Tibial nerve (tissue), 4 donors: ENCODE measurements around the gene EVA1B. TPM values are rescaled to one million over a fixed set of nuclear protein-coding genes. Genes with fewer than 3 reads are reported as not detected.

ENCODE experiments used
- DNase-seq, 2 donors: peaks; one replicate each; pipeline ENCODE4 v3.0.0-alpha.2; 2019; ENCODE audit warnings: low spot score in 2 of 2
- H3K27ac ChIP-seq, 4 donors: fragments of 200-600 bp; sonication (generic) in 3 of 4; one replicate each; pipeline ENCODE4 v1.5.1; 2017 to 2019; ENCODE audit warnings: mild to moderate bottlenecking in 1 of 4
- H3K27me3 ChIP-seq, 2 donors: fragments of 200-600 bp; sonication (generic) in 1 of 2; one replicate each; pipeline versions ENCODE4 v1.5.1 to v1.6.0; 2017 to 2019
- H3K36me3 ChIP-seq, 3 donors: fragments of 200-600 bp; sonication (generic); one replicate each; pipeline ENCODE4 v1.5.1; 2018 to 2019
- H3K4me1 ChIP-seq, 4 donors: fragments of 200-600 bp; sonication (generic) in 3 of 4; one replicate each; pipeline ENCODE4 v1.5.1; 2017 to 2019
- H3K4me3 ChIP-seq, 4 donors: fragments of 200-600 bp; sonication (generic) in 3 of 4; one replicate each; pipeline ENCODE4 v1.5.1; 2017 to 2019; ENCODE audit warnings: mild to moderate bottlenecking in 1 of 4, moderate library complexity in 1 of 4
- H3K9me3 ChIP-seq, 4 donors: fragments of 200-600 bp; sonication (generic) in 3 of 4; one replicate each; pipeline ENCODE4 v1.5.1; 2017 to 2019
- CTCF ChIP-seq, 5 experiments: fragments of 200-600 bp in 3 of 5; fragments of 450-650 bp in 2 of 5; sonication (generic) in 3 of 5; IDR thresholded peaks; one replicate each; pipeline ENCODE4 v1.5.1; 2016 to 2019; ENCODE audit warnings: antibody characterized with exemption in 5 of 5, mild to moderate bottlenecking in 3 of 5, moderate library complexity in 2 of 5
- EP300 ChIP-seq, 2 donors: sonication (generic); formaldehyde crosslinking; IDR thresholded peaks; one replicate each; pipeline ENCODE4 v1.6.1; 2017; ENCODE audit warnings: antibody characterized with exemption in 2 of 2, mild to moderate bottlenecking in 1 of 2
- POLR2A ChIP-seq, 2 donors: fragments of 450-650 bp; IDR thresholded peaks; one replicate each; pipeline ENCODE4 v1.6.1; 2017; ENCODE audit warnings: antibody characterized with exemption in 2 of 2, mild to moderate bottlenecking in 2 of 2, moderate library complexity in 2 of 2
- WGBS, 2 donors: methylation state at CpG; one replicate each; pipeline ENCODE4 v1.1.5; 2018; 5-methylcytosine and 5-hydroxymethylcytosine counted together
- total RNA-seq, 4 donors: library from RNA; depleted of rRNA; stranded (reverse); fragments of >200 nt; gene quantifications; one replicate each; pipeline ENCODE4 v1.1.0, GENCODE V29; 2016

The EVA1B gene
- total RNA-seq, 4 donors from 2014 or later = 61.4 to 128 (median 86.3) TPM

- Histone ChIP-seq H3K9me3 (no peaks in the 10 kb centered on the region), H3K27me3 (no peaks in the 10 kb centered on the region), H3K4me1 (peaks cover 5 to 41% (median 22%) of the 10 kb centered on the region in 4 donors), H3K27ac (no peak overlapping the region), H3K4me3 (no peak overlapping the region), H3K36me3 (peaks cover 0 to 2% (median 0%) of the 10 kb centered on the region in 3 donors)
- WGBS, 2 donors = 68 to 71% methylated on average over 6 of the region's 6 CpGs
- TF ChIP-seq POLR2A (IDR thresholded peaks at IDR 0.05) (no peak), CTCF (IDR thresholded peaks at IDR 0.05) (no peak), EP300 (IDR thresholded peaks at IDR 0.05) (no peak)
- no peak for DNase-seq
Observed at GRCh38 chr1:36326499-36326898, 3.1 kb upstream of the EVA1B start.

- Histone ChIP-seq H3K27ac (peak overlapping the region in 3 of 4 donors; percentile 84 to 95 (median 88)), H3K4me1 (peaks cover 5 to 50% (median 26%) of the 10 kb centered on the region in 4 donors), H3K27me3 (no peaks in the 10 kb centered on the region), H3K4me3 (peak overlapping the region in 3 of 4 donors; percentile 61 to 70 (median 66)), H3K9me3 (no peaks in the 10 kb centered on the region), H3K36me3 (peaks cover 0 to 6% (median 0%) of the 10 kb centered on the region in 3 donors)
- 14 to 18% methylated on average over 6 to 9 of the region's 9 CpGs for WGBS, 2 donors
- no peak for TF ChIP-seq POLR2A (IDR thresholded peaks at IDR 0.05)
- no peak for TF ChIP-seq EP300 (IDR thresholded peaks at IDR 0.05)
- no peak for TF ChIP-seq CTCF (IDR thresholded peaks at IDR 0.05)
- no peak for DNase-seq
Observed at GRCh38 chr1:36324353-36324703, 883 bp upstream of the EVA1B start.

- Histone ChIP-seq H3K36me3 (peaks cover 0 to 6% (median 0%) of the 10 kb centered on the region in 3 donors), H3K9me3 (no peaks in the 10 kb centered on the region), H3K27ac (peak overlapping the region; percentile 84 to 95 (median 86)), H3K27me3 (no peaks in the 10 kb centered on the region), H3K4me3 (peak overlapping the region; percentile 61 to 73 (median 68)), H3K4me1 (peaks cover 5 to 37% (median 22%) of the 10 kb centered on the region in 4 donors)
- peak in 1 of 2 donors; percentile 24 for DNase-seq
- 5 to 6% methylated on average over 34 to 58 of the region's 83 CpGs for WGBS, 2 donors
- TF ChIP-seq POLR2A (IDR thresholded peaks at IDR 0.05) = peak in 1 of 2 donors; percentile 37
- no peak for TF ChIP-seq EP300 (IDR thresholded peaks at IDR 0.05)
Observed at GRCh38 chr1:36322786-36323635, 434 bp downstream of the EVA1B start.

- peaks cover 0 to 6% (median 0%) of the 10 kb centered on the region in 3 donors for H3K36me3 ChIP-seq
- 36 to 44% methylated on average over 42 to 45 of the region's 67 CpGs for WGBS, 2 donors
- peak overlapping the region; percentile 61 to 73 (median 68) for H3K4me3 ChIP-seq
- DNase-seq = no peak
- H3K9me3 ChIP-seq = no peaks in the 10 kb centered on the region
- peaks cover 5 to 37% (median 22%) of the 10 kb centered on the region in 4 donors for H3K4me1 ChIP-seq
- TF ChIP-seq CTCF (IDR thresholded peaks at IDR 0.05) (no peak), EP300 (IDR thresholded peaks at IDR 0.05) (no peak), POLR2A (IDR thresholded peaks at IDR 0.05) (no peak)
- H3K27ac ChIP-seq = peak overlapping the region; percentile 84 to 95 (median 86)
- no peaks in the 10 kb centered on the region for H3K27me3 ChIP-seq
Observed at GRCh38 chr1:36322041-36322785, 1.2 kb downstream of the EVA1B start.

GRCh38 chr1:36321119-36321951 lies 2.1 kb downstream of the EVA1B start:
- WGBS, 2 donors = 42 to 43% methylated on average over 46 to 59 of the region's 59 CpGs
- Histone ChIP-seq H3K36me3 (peaks cover 0 to 6% (median 0%) of the 10 kb centered on the region in 3 donors), H3K4me3 (peak overlapping the region; percentile 23 to 66 (median 46)), H3K9me3 (no peaks in the 10 kb centered on the region), H3K4me1 (peaks cover 5 to 37% (median 22%) of the 10 kb centered on the region in 4 donors), H3K27ac (peak overlapping the region; percentile 84 to 95 (median 86)), H3K27me3 (no peaks in the 10 kb centered on the region)
- TF ChIP-seq CTCF (IDR thresholded peaks at IDR 0.05) (no peak), POLR2A (IDR thresholded peaks at IDR 0.05) (peak in 1 of 2 donors; percentile 16), EP300 (IDR thresholded peaks at IDR 0.05) (peak in 1 of 2 donors; percentile 62)
- peak; percentile 73 to 78 for DNase-seq
